HG03354 (cell line): Measurements from ENCODE around the gene CSTB.

Source experiments
- ATAC-seq: cut with Tn5 transposase; IDR thresholded peaks from one replicate; pipeline ENCODE4 v1.9.1; 2021; ENCODE audit warnings: mild to moderate bottlenecking; ENCODE audit not compliant: unreplicated experiment, poor library complexity, severe bottlenecking

Gene CSTB

DNA sequence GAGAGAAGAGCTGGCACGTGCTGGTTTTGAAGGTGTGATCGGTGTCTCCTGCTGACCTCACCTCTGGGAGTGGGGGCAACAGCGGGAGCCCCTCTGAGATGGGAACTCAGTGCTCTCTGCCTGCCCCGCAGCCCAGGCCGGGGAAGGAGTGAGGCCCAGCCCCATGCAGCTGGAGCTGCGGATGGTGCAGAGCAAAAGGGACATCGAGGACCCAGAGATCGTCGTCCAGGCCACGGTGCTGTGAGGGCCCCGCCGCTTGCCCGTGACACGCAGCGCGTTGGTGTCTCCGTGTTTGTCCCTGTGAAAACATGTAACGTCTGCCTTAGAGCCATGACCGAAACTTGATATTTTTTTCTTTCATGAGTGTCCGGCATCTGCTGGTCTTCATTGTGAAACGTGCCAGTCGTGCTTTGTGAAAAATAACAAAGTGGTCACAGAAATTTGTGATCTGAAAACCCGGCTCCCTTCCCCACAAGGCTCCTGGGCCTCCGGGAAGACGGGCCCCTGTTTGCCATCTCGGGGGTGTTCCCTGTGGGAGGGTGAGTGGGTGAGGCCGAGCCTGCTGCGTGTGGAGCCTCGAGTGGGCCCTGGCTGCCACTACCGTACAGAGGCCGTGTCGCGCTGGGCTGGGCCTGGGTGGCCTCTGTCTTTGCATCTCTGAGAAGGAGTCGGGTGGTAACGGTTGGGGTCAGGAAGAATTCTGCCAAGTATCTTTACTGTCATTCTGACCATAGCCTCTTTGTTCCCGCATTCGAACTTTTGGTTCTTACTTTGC, 20.1 kb downstream of the CSTB start:
- ATAC-seq = no peak

DNA sequence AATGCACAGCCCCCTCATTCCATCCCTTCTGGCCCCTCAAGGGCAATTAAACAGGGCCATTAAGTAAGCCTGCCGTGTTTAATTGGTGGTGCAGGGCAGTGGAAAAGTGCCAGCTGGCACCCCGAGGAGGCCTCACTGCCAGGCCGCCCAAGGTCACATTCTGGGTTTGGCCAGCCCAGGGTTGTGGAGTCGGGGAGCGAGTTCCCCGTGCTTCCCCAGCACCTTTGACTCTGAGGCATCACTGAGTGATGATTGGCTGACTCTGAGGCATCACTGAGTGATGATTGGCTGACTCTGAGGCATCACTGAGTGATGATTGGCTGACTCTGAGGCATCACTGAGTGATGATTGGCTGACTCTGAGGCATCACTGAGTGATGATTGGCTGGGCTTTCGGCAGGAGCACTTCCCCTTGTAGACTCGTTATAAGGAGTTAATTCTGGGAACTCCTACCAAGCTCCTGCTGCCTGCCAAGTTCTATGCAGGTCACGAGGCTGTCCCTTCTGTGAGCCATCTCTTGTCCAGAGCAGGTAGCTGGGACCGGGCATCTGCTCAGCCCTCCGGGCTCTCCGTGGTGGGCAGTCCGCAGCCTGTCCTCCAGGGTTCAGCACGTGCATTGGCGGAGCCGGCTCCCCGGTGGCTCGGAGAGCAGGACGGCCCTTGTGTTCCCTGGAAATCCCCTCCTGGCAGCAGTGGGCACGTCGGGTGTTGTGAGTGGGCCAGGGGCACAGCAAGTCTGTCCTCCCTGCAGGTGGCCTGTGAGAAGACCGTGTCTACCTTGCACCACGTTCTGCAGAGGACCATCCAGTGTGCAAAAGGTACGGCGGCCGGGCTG, 20.9 kb downstream of the CSTB start:
- no peak for ATAC-seq

DNA sequence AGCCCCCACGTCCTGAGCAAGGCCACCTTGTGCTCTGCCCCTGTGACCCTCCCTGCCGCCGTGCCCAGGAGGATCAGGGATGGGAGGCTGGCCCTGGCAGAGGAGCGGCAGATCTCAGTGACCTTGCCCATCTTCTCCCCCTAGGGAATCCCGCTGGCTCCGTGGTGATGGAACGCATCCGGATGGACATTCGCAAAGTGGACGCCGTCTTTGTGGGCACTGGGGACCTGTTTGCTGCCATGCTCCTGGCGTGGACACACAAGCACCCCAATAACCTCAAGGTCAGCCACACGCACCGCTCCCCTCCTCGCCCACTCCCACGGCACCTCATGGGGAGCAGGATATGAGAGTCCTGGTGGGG, 22.7 kb downstream of the CSTB start:
- no peak for ATAC-seq

DNA sequence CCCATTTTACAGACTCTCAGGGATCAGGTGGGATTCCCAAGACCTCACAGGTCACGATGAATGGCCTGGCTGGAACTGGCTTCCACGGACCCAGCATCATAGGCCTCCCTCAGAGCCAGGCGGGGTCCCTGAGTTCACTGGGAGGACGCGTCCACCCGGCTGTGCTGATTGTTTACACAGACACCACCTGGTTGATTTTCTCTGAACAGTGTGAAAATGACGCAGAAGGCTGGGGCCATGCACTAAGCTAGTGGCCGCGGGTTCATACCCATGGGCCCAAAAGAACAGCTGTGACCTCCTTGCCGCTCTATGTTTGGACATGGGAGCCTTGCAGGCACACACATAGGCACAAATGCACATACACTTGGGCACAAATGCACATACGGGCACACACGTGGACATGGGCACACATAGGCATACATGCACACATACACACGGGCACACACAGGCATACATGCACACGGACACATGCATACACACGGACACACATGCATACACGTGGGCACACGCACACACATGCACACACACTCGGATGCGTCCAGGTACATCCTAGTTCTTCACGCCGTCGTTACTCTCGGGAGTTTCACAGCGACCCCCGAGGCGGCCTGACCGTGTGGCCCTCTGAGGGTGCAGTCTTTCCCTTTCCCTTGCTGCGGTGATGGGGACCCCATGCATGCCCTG, 23.2 kb downstream of the CSTB start:
- ATAC-seq = no peak

DNA sequence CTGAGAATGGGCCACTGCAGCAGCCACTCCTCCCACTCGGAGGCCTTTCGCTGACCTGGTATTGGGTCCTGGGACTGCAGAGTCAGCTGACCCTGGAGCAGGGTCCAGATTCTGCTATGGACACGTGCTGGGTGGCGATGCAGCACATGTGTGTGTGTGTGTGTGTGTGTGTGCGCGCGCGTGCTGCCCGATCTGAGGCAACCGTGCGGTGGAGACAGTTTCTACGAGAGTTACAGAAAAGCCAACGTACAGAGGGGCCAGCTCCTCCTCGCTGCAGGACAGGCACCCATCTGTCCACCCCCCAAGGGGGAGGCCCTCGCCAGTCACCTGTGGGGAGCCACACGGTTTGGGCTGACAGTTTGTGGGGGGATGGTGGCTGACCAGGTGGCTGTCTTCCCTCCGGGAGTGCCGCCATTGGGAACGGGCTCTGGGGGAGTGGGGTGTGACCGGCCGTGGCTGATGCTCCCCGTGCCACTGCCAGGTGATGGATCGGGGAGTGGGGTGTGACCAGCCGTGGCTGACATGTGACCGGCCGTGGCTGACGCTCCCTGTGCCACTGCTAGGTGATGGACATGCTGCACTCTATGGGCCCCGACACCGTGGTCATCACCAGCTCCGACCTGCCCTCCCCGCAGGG, 24.0 kb downstream of the CSTB start:
- ATAC-seq = no peak

DNA sequence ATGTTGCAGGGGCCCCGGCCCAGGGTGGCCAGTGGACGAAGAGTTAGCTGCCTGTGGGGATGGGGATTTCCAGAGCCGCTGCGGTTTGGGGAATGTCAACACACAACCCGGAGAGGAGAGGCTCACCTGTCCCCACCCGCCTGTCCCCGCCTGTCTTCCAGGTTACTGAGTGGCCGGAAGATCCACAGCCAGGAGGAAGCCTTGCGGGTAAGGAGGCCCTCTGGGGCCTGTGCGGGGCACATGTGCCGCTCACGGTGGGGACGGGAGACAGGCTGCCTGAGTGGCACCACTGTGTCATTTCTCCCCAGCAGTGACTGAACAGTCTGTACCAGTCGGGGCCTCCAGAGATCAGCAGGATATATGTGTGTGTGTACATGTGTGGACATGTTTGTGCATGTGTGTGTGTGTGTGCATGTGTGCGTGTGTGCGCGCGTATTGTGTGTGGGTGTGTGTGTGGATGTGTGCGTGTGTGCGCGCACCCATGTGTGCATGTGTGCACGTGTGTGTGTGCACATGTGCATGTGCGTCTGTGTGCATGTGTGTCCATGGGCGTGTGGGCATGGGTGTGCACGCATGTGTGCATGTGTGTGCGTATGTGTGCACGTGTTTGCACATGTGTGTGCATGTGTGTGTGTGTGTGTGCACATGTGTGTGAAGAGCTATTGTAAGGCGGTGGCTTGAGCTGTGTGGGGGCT, 25.6 kb downstream of the CSTB start:
- ATAC-seq = no peak

DNA sequence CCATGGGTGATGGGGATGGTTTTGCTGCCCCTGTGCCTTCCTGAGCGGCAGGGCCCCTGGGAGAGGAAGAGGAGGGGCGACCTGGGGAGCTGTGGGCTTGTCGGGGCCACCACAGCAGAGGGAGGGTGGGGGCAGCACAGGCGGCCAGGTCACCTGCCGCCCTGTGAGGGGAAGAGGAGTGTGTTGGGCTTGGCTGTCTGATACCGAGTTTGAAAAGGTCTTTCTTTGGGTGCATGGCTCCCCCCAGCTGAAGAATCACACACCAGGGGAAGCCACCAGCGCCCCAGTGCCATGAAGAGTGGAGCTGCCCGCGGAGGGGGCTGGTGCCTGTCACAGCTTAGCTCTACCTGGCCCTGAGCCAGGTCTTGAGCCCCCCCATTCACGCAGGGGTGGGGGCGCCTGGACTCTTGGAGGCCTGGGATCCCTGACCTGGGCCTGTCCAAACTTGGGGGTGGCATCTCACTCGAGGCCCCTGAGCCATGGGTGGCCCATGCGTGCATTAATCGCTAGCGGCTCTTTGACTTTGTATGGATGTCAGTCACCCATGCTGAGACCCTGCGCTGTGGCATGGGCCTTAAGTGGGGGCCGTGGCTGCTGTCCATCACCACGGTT, 26.4 kb downstream of the CSTB start:
- no peak for ATAC-seq

DNA sequence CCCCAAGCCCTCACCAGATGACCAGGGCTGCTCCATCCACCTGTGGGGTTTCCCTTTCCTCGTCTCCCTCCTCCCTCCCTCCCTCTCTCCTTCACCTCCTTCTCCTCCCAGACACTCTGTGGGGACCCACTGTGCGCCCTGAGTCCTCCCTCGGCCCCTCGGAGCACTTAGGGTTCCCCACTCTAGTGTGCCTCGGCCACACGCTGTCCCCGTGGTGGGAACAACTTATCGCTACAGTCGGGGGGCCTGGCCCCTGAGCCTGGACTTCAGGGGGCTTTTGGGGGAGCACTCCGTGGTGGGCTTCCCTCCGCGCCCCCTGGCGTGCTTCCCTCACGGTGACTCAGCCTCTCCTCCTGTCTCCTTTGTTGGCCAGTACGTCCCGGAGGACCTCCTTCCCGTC, 27.5 kb downstream of the CSTB start:
- ATAC-seq = no peak

DNA sequence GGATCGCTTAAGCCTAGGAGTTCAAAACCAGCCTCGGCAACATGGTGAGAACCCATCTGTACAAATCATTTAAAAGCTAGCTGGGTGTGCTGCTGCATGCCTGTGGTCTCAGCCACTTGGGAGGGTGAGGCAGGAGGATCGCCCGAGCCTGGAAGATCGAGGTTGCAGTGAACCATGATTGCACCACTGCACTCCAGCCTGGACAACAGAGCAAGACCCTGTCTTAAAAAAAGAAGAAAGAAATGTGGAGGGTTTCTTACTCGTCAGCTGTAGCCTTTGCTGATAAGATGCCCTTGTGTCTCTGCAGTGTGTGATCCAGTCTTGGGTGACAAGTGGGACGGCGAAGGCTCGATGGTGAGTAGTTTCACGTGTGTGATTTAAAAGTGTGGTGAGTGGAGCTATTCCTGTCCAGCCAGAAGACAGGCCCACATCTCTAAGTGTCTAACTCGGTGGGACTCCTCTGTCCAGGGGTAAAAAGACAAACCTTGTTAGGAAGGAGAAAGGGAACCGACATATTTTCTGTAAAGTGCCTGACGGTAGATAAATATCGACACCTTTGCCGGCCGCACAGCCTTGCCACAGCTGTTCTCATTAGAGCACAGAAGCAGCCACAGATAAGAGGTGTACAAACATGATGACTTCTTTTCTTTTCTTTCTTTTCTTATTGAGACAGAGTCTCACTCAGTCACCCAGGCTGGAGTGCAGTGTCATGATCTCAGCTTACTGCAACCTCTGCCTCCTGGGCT, 30.2 kb downstream of the CSTB start:
- ATAC-seq = no peak

DNA sequence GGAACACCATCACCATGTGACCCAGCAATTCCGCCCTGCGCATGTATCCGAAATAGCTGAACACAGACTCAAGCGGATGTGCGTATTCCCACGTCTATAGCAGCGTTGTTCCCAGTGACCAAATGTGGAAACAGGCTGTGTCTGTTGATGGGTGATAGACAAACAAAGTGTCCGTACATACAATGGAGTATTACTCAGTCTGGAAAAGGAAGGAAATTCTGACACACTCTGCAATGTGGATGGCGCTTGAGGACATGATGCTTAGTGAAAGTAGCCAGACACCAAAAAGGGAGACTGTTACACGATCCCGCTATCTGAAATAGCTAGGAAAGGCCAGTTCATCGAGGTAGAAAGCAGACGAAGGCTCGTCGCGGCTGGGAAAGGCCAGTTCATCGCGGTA, 31.4 kb downstream of the CSTB start:
- no peak for ATAC-seq

DNA sequence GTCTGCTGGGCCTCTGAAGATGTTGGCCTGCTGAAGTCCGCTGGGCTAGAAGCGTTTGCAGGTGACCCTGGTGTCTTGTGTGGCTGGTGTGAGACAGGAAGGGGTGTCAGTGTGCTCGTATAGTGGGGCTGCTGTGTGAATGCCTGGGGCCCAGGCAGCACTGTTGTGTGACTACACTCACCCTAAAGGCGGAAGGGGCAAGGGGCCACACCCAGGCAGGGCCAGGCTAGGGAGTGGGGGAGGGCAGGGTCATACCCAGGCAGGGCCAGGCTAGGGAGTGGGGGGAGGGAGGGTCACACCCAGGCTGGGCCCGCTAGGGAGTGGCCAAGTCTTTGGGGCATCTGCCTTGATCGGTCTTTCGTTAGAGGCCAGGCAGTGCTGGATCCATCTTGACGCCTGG, 32.2 kb downstream of the CSTB start:
- ATAC-seq = no peak

DNA sequence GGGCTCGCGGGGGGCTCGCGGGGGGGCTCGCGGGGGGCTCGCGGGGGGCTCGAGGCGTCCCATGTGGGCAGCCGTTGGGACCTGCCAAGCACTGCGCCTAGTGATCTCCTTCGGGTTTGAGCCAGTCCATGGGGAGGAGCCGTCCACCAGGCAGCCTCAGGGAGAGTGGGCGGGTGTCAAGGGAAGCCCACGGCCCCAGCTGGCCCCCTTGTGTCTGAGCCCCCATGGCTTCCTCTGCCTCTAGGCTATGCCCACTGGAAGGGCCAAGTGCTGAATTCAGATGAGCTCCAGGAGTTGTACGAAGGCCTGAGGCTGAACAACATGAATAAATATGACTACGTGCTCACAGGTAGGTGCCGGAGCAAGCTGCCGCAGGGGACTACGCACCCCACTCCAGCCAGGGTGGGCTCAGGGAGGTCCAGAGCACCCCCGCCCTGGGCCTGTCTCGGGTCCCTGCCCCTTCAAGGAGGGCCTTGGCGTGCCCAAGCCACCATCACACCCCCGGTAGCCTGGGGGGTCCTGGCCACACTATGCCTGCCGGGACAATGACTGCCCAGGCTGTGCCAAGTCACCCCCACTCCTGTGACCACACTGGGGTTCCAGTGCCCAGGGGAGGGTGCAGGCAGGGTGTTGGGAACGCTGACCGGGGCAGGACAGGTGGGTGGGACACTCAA, 34.5 kb downstream of the CSTB start:
- ATAC-seq = no peak

DNA sequence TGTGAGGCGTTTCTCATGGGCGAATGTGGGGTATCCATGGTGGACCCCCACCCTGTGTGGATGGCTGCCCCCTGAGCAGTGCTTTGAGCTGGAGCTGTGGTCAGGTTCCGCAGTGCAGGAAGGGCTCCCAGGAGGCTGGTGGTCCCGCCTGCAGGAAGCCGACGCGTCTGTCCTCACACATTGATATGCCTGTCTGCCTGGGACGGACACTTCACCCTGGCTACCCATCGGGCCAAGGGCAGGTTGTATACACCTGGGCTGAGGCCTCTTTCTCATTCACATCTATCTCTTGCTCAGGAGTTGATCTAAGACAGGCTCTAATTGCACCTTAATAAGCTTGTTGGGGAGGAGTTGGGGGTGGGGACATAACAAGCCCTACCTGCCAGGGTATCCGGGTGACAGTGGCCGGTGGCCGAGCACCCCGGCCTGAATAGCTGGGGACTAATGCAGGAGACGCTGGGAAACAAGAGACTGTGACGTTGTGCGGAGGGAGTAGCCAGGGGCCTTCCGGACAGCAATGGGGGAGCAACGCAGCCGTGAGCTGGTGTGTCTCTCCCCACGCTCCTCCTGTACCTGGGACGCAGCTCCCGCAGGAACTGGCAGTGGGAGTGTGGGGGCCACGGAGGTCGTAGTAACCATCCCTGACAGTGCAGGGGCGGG, 35.5 kb downstream of the CSTB start:
- ATAC-seq = no peak

DNA sequence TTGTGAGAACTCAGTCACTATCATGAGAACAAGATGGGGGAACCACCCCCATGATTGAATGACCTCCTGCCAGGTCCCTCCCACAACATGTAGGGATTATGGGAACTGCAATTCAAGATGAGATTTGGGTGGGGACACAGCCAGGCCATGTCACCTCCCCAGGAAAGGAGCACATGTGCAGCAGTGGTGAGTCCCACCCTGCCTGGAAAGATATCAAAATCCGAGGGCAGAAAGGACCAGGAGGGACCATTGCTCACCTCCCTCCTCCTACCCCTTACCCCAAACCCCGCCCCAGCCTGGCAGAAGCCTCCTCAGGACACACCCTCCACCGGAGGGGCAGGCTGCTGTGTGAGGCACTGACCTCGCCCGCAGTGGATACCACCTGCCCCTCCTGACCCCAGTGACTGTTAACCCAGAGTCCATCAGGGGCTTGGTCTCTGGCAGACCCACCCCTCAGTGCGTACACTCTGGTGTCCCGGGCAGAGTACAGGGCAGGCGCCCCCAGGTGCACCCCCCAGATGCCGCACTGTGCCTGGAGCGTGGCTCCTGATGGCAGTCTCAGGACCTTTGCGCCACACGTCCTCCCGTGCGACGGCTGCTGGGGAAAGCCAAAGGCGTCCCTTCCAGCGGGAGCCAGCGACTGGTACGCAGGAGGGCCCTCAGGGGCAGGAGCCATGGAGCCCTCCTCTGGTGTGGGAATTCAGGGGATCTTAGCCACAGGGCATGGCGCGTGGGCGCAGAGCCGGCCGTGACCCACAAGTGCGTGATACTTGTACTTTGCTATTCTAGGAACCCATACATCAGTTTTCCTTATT, 36.3 kb downstream of the CSTB start:
- no peak for ATAC-seq

DNA sequence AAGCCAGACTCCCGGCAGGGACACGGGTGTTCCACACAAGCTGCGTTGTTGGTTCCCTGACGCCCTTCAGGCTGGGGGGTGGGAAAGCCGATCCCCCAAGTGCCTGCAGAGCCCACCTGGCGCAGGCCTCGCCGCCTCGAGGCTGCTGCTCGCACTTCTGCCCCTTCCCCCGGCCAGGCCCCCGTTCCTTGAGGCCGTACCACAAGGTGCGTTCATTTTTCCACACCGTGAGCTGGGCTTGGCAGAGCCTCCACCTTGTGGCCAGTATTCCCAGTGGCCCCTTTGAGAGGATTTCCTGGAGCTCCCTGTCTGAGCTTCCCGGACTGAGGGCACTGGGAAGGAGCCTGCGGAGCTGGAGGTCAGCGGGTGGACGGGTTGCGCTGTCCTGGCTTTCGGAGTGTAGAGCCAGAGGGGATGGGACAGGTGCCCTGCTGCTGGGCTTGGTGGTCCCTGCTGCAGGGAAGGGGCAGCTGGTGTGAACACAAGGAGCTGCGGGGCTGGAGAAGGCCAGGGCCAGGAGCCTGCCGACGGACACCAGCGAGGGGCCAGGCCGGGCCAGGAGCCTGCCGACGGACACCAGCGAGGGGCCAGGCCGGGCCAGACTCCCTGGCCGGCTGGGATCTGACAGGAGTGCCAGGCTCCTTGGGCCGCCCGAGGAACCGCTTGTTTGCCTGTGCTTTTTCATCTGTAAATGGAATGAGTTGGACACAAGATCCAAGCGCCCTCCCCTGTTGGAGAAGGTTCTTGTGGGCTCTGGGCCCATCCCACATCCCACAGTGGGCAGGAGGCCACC, 38.8 kb downstream of the CSTB start:
- ATAC-seq = no peak

DNA sequence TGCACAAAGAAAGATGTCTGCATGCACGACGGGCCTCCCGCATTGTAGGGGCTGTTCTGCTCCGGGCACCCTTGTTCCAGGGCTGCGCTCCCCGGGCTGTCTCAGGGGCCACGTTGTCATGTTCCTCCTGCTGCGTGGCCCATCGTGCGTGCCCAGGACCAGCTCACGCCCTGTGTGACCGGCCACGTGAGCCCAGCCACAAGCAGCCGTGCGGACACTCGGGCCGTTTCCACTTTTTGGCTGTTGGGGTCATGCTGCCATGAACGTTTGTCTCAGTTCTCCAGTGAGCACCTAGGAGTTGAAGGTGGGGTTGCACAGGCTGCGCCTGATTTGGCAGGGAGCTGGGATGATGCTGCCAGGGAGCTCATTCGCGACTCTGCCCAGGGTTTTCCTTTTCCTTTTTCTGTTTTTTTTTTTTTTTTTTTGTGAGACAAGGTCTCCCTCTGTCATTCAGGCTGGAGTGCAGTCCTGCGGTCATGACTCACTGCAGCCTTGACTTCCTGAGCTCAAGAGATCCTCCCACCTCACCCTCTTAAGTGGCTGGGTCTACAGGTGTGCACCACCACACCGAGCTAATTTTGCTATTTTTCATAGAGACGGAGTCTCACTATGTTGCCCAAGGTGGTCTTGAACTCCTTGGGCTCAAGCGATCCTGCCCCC, 39.8 kb downstream of the CSTB start:
- ATAC-seq = no peak
